GM19372 (cell line): ENCODE data around the gene UPF2.
"Not testable (repeated sequence)": the region's sequence is repeated elsewhere in the genome, so short reads cannot be mapped to it uniquely, and the experiment has no call there.

ENCODE experiments used
- ATAC-seq: cut with Tn5 transposase; IDR thresholded peaks from one replicate; pipeline ENCODE4 v1.9.1; 2021; ENCODE audit warnings: mild to moderate bottlenecking, low read depth, moderate library complexity; ENCODE audit not compliant: unreplicated experiment

UPF2 gene

DNA sequence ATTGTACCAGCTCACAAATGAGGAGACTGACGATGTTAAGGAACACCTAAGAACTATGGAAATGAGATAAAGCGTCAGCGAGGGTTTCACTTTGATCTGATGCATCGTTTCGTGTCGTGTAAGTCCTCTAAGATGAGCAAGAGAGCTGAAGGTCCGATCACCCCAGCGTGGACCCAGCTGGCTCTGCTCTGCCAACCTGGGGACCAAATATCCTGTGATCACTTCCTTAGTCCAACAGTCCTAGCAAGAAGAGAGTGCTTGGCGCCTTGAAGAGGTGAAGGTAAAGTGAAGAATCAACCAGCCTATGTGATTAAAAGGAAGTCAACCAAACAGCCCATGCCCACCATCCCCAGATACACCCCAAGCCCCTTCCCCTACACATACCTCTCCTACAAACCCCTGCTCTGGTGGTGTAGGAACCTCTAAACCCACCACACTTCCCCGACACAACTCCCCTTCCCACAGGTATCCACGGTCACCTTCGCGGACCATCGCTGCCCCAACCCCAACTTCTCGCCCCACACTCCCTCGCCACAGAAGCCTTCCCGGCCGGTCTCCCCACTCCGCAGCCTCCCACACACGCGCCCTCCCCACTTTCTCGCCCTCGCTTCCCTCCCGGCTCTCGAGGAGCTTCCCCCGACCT is 722 bp downstream of the UPF2 start:
- no peak for ATAC-seq

DNA sequence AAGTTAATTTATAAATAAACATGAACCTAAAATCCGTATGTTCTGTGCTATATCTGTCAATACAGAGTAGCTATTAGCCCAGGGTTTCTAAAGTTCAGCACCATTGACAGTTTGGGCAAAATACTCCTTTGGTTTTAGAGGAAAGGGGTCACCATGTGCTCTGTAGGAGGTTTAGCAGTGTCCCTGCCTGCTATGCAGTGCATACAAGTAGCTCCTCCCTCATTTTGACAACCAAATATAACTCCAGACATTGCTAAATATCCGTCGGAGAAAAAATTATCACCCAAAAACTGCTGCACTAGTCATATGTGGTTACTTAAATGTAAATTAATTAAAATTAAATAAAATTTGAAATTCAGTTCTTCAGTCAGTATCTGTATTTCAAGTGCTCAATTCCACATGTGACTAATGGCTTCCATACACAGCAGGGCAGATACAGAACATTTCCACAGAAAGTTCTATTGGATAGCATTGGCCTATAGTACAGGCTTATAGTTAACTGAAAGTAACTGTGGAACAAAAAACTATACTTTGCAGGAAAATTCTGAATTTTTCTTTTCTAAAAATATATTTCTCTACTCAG is 6.4 kb downstream of the UPF2 start:
- no peak for ATAC-seq

DNA sequence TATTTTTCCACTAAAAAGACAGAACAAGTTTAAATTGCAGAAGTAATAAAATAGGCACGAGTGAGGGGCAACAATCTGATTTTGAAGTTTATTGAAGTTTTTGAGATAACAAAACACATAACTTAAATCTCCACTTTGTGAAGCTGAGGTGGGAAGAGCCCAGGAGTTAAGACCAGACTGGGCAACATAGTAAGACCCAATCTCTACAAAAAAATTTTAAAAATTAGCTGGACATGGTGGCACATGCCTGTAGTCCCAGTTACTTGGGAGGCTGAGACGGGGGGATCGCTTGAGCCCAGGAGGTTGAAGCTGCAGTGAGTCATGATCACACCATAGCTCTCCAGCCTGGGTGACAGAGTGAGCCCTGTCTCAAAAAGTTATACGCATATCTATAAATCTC is 11.2 kb downstream of the UPF2 start:
- ATAC-seq = no peak

DNA sequence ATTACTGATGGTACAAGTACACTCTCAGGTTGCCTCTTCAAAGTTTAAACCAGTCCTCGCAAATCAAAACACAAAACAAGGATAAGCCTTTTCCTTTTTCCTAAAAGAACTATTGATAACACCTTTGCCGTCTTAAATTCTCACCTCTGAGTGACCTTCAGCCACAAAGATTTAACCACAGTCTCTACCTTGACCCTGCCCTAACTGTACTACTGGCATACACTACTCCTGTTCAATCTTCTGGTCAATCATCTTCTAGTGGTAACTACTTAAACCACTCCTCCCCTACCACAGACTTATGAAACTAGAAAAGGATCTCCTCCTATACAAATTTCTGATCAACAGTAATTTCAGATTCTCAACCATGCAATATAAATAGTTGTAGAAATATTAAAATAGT is 15.1 kb downstream of the UPF2 start:
- ATAC-seq = peak; percentile 97

DNA sequence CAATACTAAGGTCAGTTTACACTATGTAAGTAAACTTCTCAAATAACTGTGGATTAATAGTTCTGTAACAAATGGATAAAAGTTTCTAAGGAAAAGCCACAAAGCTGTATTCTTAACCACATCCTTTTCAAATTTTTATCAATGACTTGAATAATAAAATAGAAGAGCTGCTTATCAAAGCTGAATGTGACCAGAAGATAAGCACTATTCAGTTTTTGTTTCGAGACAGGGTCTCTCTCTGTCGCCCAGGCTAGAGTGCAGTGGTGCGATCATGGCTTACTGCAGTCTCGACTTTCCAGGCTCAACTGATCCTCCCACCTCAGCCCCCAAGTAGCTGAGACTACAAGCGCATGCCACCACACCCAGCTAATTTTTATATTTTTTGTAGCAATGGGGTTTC is 17.0 kb downstream of the UPF2 start:
- ATAC-seq = no peak

DNA sequence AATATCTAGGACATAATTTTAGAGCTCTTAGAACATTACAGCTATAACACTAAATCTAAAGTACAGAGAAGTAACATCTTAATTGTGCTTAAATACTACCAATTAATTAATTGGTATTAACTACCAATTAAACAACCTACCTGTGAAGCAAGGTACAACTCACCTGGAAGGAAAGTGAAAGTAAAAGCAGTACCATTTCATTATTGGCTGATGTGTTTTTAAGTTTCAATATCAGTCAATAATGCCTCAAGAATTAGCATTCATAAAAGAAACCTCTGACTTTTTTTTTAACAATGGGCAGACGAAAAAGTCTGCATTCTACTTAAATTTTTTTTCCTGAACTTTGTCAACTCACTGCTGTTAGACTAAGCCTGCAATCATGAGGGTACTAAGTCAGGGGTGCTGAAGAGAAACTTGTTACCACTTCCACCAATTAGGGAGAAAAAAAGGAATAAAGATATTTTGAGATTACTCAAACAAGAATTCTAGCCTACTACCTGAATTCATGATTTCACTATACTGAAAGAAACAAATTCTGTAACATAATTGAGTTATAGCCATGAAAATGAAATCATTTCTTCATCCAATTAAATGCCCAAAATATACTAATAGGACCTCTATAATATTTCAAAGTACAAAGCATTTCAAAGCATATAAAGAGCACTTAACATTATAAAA is 19.9 kb downstream of the UPF2 start:
- ATAC-seq = no peak

DNA sequence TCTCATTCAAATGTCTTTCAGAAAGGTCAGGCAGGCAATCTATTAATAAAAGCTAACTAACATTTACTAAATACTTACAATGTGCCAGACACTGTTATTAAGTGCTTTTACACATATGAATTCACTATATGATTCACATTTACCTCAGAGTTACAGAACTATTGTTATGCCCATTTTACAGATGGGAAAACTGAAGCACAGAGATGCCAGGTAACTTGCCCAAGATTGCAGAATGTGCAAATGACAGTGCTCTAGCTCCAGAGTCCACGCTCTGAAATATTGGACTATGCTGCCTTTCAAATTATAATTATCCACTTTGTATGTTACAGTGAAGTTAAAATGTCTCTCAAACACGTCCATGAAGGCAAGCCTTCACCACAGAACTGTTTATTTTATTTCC is 22.0 kb downstream of the UPF2 start:
- ATAC-seq = no peak

DNA sequence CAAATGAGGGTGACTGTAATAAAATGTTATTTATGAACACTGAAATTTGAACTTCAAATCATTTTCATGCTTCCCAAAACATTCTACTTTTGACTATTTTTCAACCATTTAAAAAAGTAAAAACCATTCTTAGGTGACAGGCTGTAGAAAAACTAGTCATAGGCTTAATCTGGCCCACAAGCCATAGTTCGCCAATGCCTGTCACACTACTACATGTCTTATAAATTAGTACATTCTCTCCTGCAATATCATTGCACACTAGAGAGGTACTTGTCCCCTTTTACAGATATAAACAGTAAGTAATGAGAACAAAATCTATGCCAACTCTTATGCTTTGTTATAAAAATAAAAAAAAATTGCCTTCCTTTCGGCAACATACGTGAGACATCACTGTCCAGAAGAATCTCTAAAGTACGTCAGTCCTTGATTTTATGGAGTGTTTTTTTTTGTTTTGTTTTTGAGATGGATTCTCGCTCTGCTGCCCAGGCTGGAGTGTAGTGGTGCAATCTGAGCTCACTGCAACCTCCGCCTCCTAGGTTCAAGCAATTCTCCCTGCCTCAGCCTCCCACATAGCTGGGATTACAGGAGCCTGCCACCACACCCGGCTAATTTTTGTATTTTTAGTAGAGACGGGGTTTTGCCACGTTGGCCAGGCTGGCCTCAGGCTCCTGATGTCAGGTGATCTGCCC is 23.2 kb downstream of the UPF2 start:
- no peak for ATAC-seq

DNA sequence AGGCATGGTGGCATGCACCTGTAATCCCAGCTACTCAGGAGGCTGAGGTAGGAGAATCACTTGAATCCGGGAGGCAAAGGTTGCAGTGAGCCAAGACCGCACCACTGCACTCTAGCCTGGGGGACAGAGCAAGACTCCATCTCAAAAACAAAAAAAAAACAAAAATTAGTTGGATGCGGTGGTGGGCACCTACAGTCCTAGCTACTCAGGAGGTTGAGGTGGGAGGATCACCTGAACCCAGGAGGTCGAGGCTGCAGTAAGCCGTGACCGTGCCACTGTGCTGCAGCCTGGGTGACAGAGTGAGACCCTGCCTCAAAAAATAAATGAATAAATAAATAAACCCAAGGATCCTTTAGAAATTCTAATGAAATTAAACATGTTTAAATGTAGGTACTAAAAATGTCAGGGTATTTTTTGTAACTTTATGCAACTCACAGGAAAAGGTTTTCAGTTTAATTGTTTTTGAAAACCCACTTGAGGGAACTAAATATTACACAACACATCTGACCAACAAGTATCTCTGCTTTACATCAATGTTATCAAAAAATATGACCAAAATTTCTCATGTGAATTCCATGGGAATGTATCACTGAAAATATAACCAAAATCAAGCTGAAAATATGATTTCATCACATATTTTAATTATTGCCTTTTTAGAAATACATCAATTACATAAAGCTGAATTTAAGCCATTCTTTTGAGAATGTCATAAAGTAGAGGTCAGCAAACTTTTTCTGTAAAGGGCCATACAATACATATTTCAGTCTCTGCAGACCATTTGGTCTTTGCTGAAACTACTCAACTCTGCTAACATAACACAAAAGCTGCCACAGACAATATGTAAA is 23.9 kb downstream of the UPF2 start:
- no peak for ATAC-seq

DNA sequence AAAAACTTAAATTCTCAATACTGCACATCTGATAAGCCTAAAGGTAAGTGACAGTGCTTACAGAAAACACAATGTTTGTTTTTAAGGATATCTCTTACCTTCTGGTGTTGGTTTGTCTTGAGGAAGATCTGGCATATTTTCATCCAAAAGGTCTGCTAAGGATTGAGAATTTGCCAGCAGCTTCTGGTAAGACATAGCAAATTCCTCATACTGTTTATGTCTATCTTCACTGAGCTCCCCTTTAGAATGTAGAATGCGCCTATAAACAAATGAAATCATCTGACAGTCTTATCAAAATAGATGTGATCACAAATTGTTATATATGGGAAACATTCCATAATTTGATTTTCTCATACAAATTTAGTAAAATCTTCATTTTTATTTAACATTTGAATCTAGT is 28.7 kb downstream of the UPF2 start:
- ATAC-seq = no peak

DNA sequence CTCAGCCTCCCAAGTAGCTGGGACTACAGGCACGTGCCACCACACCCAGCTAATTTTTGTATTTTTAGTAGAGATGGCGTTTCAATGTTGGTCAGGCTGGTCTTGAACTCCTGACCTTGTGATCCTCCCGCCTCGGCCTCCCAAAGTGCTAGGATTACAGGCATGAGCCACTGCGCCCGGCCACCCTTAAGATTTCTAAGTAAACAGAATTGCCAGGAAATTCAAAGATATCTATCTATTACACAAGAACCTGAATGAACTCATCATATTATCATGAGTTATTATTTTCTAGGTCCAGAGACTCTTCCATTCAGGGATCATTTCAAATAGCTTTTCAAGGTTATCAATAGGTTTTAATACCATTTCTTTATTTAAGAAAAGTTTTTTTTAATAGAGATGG is 29.2 kb downstream of the UPF2 start:
- not testable (repeated sequence) for ATAC-seq

DNA sequence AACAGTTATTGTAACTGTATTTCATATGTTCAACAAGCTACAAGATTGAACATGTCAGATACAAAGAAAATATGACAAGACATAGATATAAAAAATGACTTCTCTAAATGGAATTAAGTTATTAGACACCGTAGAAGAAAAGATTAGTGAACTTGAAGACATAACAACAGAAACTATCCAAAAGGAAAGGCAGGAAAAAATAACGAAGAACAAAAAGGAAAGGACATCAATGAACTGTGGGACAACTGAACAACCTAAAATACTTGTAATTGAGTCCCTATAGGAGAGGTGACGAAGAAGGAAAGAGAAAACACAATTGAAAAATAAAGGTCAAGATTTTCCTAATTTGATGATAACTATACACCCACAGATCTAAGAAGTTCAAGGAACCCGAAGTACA is 32.3 kb downstream of the UPF2 start:
- no peak for ATAC-seq

DNA sequence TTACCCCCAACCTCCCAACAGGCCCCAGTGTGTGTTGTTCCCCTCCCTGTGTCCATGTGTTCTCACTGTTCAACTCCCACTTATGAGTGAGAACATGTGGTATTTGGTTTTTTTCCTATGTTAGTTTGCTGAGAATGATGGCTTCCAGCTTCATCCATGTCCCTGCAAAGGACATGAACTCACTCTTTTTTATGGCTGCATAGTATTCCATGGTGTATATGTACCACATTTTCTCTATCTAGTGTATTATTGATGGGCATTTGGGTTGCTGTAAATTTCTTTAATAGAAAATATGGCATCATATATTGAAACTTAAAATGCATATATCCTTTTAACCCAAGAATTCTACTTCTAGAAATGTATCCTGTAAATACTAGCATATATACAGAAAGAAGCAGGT is 33.8 kb downstream of the UPF2 start:
- not testable (repeated sequence) for ATAC-seq

DNA sequence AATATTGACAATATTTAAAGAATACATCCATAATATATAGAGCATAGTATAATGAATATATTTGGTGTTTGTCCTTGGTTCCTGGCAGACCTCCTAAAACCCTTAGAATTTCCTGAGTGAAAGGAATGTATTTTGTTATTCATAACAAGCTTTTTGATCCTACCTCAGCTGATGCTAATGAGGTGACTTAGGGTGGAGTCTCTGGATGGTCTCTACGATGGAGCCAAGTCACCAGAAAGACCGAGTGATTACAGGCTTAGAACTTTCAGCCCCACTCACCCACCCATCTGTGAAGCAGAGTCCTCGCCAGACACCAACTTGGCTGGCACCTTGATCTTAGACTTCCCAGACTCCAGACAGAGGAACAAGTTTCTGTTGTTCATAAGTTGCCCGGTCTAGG is 35.9 kb downstream of the UPF2 start:
- ATAC-seq = no peak

DNA sequence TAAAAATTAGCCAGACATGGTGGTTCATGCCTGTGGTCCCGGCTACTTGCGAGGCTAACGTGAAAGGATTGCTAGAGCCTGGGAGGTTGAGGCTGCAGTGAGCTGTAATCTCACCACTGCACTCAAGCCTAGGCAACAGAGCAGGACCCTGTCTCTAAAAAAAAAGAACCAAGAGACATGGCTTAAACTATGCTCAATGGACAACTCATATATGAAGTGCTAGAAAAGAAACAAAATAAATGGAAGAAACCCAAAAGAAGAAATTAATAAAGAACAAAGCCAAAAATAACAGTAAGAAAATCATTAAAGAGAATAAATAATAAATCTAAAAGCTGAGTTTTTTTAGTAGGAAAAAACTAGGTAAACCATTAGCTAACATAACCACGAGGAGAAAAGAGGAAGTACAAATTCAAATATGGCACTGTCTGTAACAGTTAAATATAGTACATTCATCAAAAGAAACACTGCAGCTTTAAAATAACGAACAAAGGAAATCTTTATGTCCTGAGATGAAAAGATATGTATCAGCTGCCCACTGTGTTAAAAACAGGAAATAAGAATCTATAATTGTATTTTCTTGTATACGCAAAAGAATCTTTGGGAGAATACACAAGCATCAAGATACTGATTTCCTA is 48.7 kb downstream of the UPF2 start:
- peak; percentile 76 for ATAC-seq

DNA sequence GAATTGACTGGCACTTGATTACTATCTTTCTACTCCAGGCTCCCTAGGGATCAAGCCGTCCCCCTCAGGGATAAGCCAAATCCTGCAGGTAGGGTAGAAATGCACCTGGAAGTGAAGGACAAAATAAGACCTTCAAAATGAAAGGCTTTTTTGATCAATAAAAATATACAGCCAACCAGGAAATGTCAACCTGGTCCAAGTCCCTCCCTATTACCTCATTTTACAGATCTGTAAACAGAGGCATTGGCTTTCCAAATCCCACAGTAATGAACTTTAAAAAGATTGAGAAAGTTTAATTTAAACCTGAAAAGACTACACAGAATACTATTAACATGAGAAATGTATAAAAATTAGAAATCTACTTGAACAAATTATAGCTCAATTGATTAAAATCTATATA is 53.7 kb downstream of the UPF2 start:
- ATAC-seq = no peak

DNA sequence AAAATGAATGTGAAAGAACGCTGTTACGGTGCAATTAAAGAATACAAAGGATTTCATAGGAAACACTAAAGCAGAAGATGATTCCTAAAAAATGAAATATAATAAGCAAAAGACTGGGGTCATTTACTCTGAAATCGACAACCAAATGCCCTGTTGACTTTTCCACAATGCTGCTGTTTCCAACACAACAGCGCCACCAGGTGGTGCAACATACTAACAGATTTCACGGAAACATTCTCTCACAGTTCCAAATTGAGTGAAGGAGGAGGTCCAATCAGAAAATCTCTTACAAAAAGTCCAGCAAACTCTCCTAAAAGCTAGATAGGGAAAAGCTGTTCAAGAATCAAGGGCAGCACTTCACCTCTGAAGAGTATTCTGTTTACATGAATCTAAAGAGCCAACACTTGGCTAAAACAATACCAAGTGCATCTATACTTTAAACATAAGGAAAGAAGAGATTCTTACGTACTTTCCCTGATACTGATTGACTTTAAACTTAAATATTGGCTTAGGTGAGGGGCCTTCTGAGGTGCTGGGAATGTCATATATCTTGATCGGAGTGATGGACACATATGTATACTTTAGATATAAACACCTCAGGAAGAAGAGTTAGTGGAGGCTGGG is 55.9 kb downstream of the UPF2 start:
- ATAC-seq = no peak

DNA sequence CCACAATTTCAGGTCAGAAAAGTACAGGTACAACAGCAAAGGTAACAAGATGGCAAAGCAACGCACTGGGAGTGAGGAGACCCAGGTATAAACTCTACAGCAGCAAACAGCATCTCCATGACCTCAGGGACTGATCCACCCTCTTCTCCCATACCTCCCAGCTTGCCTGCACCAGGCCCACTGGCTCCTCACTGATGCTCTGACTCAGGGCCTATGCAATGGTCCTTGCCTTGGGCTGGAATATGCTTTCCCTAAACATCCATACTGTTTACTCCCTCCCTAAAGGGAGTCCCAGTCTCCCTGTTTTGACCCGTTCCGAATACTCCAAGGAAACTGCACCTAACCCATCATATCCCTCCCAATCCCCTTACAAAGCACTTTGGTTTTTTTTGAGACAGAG is 60.4 kb downstream of the UPF2 start:
- ATAC-seq = no peak

DNA sequence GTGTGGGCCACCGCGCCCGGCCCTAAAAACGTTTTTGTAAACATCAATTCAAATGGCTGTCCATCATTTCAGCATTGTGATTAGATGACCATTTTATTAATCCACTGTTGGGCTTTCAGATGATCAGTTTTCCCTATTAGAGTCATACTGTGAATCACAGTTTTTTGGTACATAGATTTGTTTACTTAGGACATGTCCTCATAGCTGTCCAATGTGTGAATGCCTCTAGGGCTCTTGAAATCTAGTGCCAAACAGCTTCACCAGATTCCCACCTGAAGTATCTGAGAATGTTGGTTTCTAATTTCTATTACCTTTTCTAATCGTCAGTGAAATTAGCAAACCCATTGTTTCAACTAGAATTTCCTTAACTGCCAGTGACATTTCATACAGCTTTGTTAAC is 66.8 kb downstream of the UPF2 start:
- no peak for ATAC-seq

DNA sequence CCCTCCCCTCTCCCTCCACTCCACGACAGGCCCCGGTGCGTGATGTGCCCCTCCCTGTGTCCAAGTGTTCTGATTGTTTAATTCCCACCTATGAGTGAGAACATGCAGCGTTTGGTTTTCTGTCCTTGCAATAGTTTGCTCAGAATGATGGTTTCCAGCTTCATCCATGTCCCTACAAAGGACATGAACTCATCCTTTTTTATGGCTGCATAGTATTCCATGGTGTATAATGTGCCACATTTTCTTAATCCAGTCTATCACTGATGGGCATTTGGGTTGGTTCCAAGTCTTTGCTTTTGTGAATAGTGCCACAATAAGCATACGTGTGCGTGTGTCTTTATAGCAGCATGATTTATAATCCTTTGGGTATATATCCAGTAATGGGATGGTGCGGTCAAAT is 70.1 kb downstream of the UPF2 start:
- not testable (repeated sequence) for ATAC-seq
